SK-N-SH (cell line): ENCODE measurements around the gene RAI2. TPM values are rescaled to one million over a fixed set of nuclear protein-coding genes. Genes with fewer than 3 reads are reported as not detected.

Source experiments
- CTCF ChIA-PET: fragments of 300-600, 350-600 bp; formaldehyde crosslinking; extraction: SDS; loops from one replicate; lab custom pipeline; 2021; lab: Yijun Ruan, JAX
- POLR2A ChIA-PET: fragments of 350-600 bp; sonication (Branson Sonifier 250); formaldehyde crosslinking; extraction: SDS; loops from one replicate; lab custom pipeline; 2020; ENCODE audit warnings: antibody characterized with exemption, inconsistent platforms; lab: Yijun Ruan, JAX
- DNase-seq: peaks from one replicate; pipeline ENCODE4 v3.0.0; 2012
- H2AFZ ChIP-seq: fragments of 200-600 bp; sonication (generic); 2 replicates; pipeline ENCODE4 v1.8.1; 2016; ENCODE audit warnings: antibody characterized with exemption, mild to moderate bottlenecking, low read depth
- H3F3A ChIP-seq: fragments of 200-600 bp; sonication (generic); replicated peaks from 2 replicates; pipeline ENCODE3; 2016; ENCODE audit warnings: antibody characterized with exemption, mild to moderate bottlenecking; ENCODE audit not compliant: insufficient read depth
- H3K27ac ChIP-seq, 2 experiments: fragments of 200-500 bp in 1 of 2; fragments of 200-600 bp in 1 of 2; sonication (Bioruptor generic) in 1 of 2; sonication (generic), shearing (Covaris generic) in 1 of 2; 2 replicates each; pipeline versions ENCODE4 v1.5.1 to v1.6.1; 2014 to 2016; ENCODE audit warnings: low read depth in 2 of 2, inconsistent platforms in 1 of 2, low read length in 1 of 2, mild to moderate bottlenecking in 1 of 2, mixed read lengths in 1 of 2
- H3K27me3 ChIP-seq: fragments of 200-600 bp; sonication (generic), shearing (Covaris generic); 2 replicates; pipeline ENCODE4 v1.6.1; 2016; ENCODE audit warnings: mixed run types; ENCODE audit not compliant: insufficient read depth
- H3K36me3 ChIP-seq, 2 experiments: fragments of 200-500 bp in 1 of 2; fragments of 200-600 bp in 1 of 2; sonication (Bioruptor generic) in 1 of 2; sonication (generic) in 1 of 2; replicated peaks in 1 of 2; 2 replicates each; pipeline versions ENCODE3 to v1.5.1; 2014 to 2016; ENCODE audit warnings: low read length in 1 of 2, mild to moderate bottlenecking in 1 of 2; ENCODE audit not compliant: insufficient read depth in 2 of 2, control insufficient read depth in 1 of 2
- H3K4me1 ChIP-seq, 2 experiments: fragments of 200-500 bp in 1 of 2; fragments of 200-600 bp in 1 of 2; sonication (Bioruptor generic) in 1 of 2; sonication (generic), shearing (Covaris generic) in 1 of 2; 2 replicates each; pipeline versions ENCODE4 v1.5.1 to v1.6.1; 2014 to 2016; ENCODE audit warnings: low read depth in 1 of 2, low read length in 1 of 2, mixed run types in 1 of 2; ENCODE audit not compliant: insufficient read depth in 2 of 2, control insufficient read depth in 1 of 2
- H3K4me2 ChIP-seq: fragments of 200-600 bp; sonication (generic), shearing (Covaris generic); 2 replicates; pipeline ENCODE4 v1.6.1; 2017; ENCODE audit warnings: mixed run types
- H3K4me3 ChIP-seq, 2 experiments: fragments of 200-500 bp in 1 of 2; fragments of 200-600 bp in 1 of 2; sonication (Bioruptor generic) in 1 of 2; sonication (generic), shearing (Covaris generic) in 1 of 2; 2 replicates each; pipeline versions ENCODE4 v1.5.1 to v1.8.1; 2014 to 2016; ENCODE audit warnings: low read depth in 2 of 2, inconsistent platforms in 1 of 2, low read length in 1 of 2, mild to moderate bottlenecking in 1 of 2, mixed read lengths in 1 of 2, moderate library complexity in 1 of 2
- H3K79me2 ChIP-seq: fragments of 200-600 bp; sonication (generic); 2 replicates; pipeline ENCODE4 v1.8.1; 2017; ENCODE audit warnings: mild to moderate bottlenecking; ENCODE audit not compliant: insufficient read depth
- H3K9ac ChIP-seq: fragments of 200-600 bp; sonication (generic); 2 replicates; pipeline ENCODE4 v1.6.1; 2017; ENCODE audit warnings: mixed run types
- H3K9me2 ChIP-seq: fragments of 200-600 bp; sonication (generic); 2 replicates; pipeline ENCODE4 v1.6.1; 2017; ENCODE audit warnings: mixed run types
- H3K9me3 ChIP-seq: fragments of 200-600 bp; sonication (generic); 2 replicates; pipeline ENCODE4 v1.6.1; 2017; ENCODE audit warnings: mixed run types, mild to moderate bottlenecking, moderate library complexity
- H4K20me1 ChIP-seq: fragments of 200-600 bp; sonication (generic); 2 replicates; pipeline ENCODE4 v1.6.1; 2017; ENCODE audit warnings: mild to moderate bottlenecking, mixed run types; ENCODE audit not compliant: insufficient read depth
- CTCF ChIP-seq: fragments of 200-600 bp; sonication (generic); IDR thresholded peaks from 2 replicates; pipeline ENCODE4 v1.6.1; 2017; ENCODE audit warnings: antibody characterized with exemption, mild to moderate bottlenecking, moderate library complexity
- ELF1 ChIP-seq: IDR thresholded peaks from 2 replicates; pipeline ENCODE4 v1.4.0; 2012
- EP300 ChIP-seq, 2 experiments: IDR thresholded peaks; 2 replicates each; pipeline versions ENCODE4 v1.4.0 to v1.6.1; 2012; ENCODE audit warnings: borderline replicate concordance in 1 of 2, low read depth in 1 of 2, low read length in 1 of 2
- FOXM1 ChIP-seq: IDR thresholded peaks from 2 replicates; pipeline ENCODE4 v1.4.0; 2012; ENCODE audit warnings: low read depth, mild to moderate bottlenecking
- GABPA ChIP-seq: IDR thresholded peaks from 2 replicates; pipeline ENCODE4 v1.4.0; 2012; ENCODE audit warnings: low read depth, mild to moderate bottlenecking
- GATA2 ChIP-seq: sonication (generic); formaldehyde crosslinking; IDR thresholded peaks from 2 replicates; pipeline ENCODE4 v1.5.0; 2020; ENCODE audit warnings: mild to moderate bottlenecking, missing genetic modification reagents
- JUND ChIP-seq: IDR thresholded peaks from 2 replicates; pipeline ENCODE4 v1.4.0; 2012
- POLR2AphosphoS5 ChIP-seq: IDR thresholded peaks from 2 replicates; pipeline ENCODE4 v1.6.1; 2012; ENCODE audit warnings: low read depth, low read length
- RAD21 ChIP-seq: IDR thresholded peaks from 2 replicates; pipeline ENCODE4 v1.6.1; 2012; ENCODE audit warnings: mild to moderate bottlenecking, low read length
- RCOR1 ChIP-seq: fragments of 150-350 bp; IDR thresholded peaks from 2 replicates; pipeline ENCODE4 v1.6.1; 2017; ENCODE audit warnings: antibody characterized with exemption, low read length
- REST ChIP-seq: IDR thresholded peaks from 2 replicates; pipeline ENCODE4 v1.6.1; 2012; ENCODE audit warnings: mild to moderate bottlenecking, low read depth, low read length, moderate library complexity
- RFX5 ChIP-seq: IDR thresholded peaks from 2 replicates; pipeline ENCODE4 v1.6.1; 2012; ENCODE audit warnings: mild to moderate bottlenecking, improper control_type of control experiment, low read length
- RXRA ChIP-seq: IDR thresholded peaks from 2 replicates; pipeline ENCODE4 v1.4.0; 2012; ENCODE audit warnings: low read depth, mild to moderate bottlenecking, borderline replicate concordance
- SIN3A ChIP-seq: IDR thresholded peaks from 2 replicates; pipeline ENCODE4 v1.6.1; 2012; ENCODE audit warnings: low read depth, mild to moderate bottlenecking, low read length, moderate library complexity, borderline replicate concordance
- TAF1 ChIP-seq: IDR thresholded peaks from 2 replicates; pipeline ENCODE4 v1.6.1; 2012; ENCODE audit warnings: low read depth, mild to moderate bottlenecking, low read length, moderate library complexity, borderline replicate concordance
- TCF12 ChIP-seq: IDR thresholded peaks from 2 replicates; pipeline ENCODE4 v1.4.0; 2012
- TEAD4 ChIP-seq: IDR thresholded peaks from 2 replicates; pipeline ENCODE4 v1.4.0; 2012; ENCODE audit warnings: mild to moderate bottlenecking, borderline replicate concordance; ENCODE audit not compliant: insufficient read depth
- YY1 ChIP-seq: IDR thresholded peaks from 2 replicates; pipeline ENCODE4 v1.4.0; 2012; ENCODE audit warnings: low read depth, mild to moderate bottlenecking
- WGBS: methylation state at CpG from one replicate; pipeline ENCODE4 v1.1.6; 2017; ENCODE audit warnings: low lambda C conversion rate; 5-methylcytosine and 5-hydroxymethylcytosine counted together
- polyA plus RNA-seq, 3 experiments: library from polyadenylated mRNA; depleted of rRNA; stranded (reverse); fragments of >200 nt; gene quantifications; 2 replicates each; pipeline ENCODE4 v1.2.3, GENCODE V29; 2012
- TF ChIP-seq, protein P1 (sequence below): fragments of 150-350 bp; IDR thresholded peaks from 2 replicates; pipeline ENCODE4 v1.6.1; 2016; ENCODE audit warnings: mild to moderate bottlenecking, low read depth, low read length
- TF ChIP-seq, protein P2 (sequence below): IDR thresholded peaks from 2 replicates; pipeline ENCODE4 v1.4.0; 2012; ENCODE audit warnings: low read depth, borderline replicate concordance

Gene RAI2
- polyA plus RNA-seq, 1 of the 3 experiments (the other 2 are of a cell fraction): 0.07 TPM

DNA sequence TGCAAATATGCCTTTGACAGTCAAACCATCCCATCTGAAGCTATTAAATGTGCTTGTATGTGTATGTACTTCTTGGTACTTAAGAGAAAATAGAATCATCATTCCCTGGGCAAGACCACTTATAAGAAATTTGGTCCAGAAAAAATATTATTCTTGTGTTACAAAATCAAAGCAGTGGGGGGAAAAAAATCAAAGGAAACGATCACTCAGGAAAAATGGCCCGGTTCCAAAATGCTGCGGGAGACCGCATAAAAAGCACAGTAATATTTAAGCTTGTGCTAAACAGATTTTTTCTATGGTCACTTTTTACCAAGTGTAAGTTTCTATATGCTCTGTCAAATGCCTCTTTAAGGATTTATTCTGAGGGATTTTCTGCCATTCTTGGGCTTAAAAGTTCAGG is 36.1 kb downstream of the RAI2 start:
- 64% methylated on average over 4 of the region's 4 CpGs for WGBS
- no peak for DNase-seq
- TF ChIP-seq EP300 (IDR thresholded peaks at IDR 0.05; ENCODE audit: borderline replicate concordance in 1 of 2, low read depth in 1 of 2, low read length in 1 of 2): no peak
- TF ChIP-seq REST: no peak
- no peak for TF ChIP-seq POLR2AphosphoS5
- TF ChIP-seq CTCF: no peak
- TF ChIP-seq TEAD4: no peak
- no peak for TF ChIP-seq RAD21
- TF ChIP-seq GATA2 (CRISPR knock-in tag): no peak
- TF ChIP-seq ELF1: no peak
- TF ChIP-seq YY1: no peak

GRCh38 chrX:17822351-17822750 is 38.7 kb downstream of the RAI2 start:
- Histone ChIP-seq H3F3A (no peaks in the 10 kb centered on the region), H3K9ac (no peak overlapping the region), H3K9me2 (no peaks in the 10 kb centered on the region), H3K36me3 (no peaks in the 10 kb centered on the region), H3K9me3 (no peaks in the 10 kb centered on the region), H3K4me2 (no peak overlapping the region), H3K27ac (no peak overlapping the region), H3K4me1 (no peaks in the 10 kb centered on the region), H3K4me3 (no peak overlapping the region), H3K27me3 (no peaks in the 10 kb centered on the region; the same call in 1 of the 2 replicates), H4K20me1 (no peaks in the 10 kb centered on the region), H2AFZ (no peak overlapping the region), H3K79me2 (no peaks in the 10 kb centered on the region)
- CTCF ChIA-PET: interaction anchor here (1.2 kb wide), 1 partner anchor 22 kb away, joined by 4 read pairs; no protein-coding TSS in a partner anchor
- TF ChIP-seq GABPA: no peak
- TF ChIP-seq RCOR1: no peak
- no peak for TF ChIP-seq RXRA
- TF ChIP-seq, protein P1, sequence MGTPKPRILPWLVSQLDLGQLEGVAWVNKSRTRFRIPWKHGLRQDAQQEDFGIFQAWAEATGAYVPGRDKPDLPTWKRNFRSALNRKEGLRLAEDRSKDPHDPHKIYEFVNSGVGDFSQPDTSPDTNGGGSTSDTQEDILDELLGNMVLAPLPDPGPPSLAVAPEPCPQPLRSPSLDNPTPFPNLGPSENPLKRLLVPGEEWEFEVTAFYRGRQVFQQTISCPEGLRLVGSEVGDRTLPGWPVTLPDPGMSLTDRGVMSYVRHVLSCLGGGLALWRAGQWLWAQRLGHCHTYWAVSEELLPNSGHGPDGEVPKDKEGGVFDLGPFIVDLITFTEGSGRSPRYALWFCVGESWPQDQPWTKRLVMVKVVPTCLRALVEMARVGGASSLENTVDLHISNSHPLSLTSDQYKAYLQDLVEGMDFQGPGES: no peak
- no peak for TF ChIP-seq SIN3A
- no peak for TF ChIP-seq TAF1
- TF ChIP-seq RFX5: no peak
- TF ChIP-seq FOXM1: no peak
- no peak for TF ChIP-seq TCF12
- no peak for TF ChIP-seq JUND
- TF ChIP-seq, protein P2, sequence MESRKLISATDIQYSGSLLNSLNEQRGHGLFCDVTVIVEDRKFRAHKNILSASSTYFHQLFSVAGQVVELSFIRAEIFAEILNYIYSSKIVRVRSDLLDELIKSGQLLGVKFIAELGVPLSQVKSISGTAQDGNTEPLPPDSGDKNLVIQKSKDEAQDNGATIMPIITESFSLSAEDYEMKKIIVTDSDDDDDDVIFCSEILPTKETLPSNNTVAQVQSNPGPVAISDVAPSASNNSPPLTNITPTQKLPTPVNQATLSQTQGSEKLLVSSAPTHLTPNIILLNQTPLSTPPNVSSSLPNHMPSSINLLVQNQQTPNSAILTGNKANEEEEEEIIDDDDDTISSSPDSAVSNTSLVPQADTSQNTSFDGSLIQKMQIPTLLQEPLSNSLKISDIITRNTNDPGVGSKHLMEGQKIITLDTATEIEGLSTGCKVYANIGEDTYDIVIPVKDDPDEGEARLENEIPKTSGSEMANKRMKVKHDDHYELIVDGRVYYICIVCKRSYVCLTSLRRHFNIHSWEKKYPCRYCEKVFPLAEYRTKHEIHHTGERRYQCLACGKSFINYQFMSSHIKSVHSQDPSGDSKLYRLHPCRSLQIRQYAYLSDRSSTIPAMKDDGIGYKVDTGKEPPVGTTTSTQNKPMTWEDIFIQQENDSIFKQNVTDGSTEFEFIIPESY: no peak
- DNase-seq: no peak
- POLR2A ChIA-PET: no interaction called here
- 14% methylated on average over 2 of the region's 2 CpGs for WGBS

More for the DNA sequence above, 36.1 kb downstream of the RAI2 start:
- no peaks in the 10 kb centered on the region for H3K27me3 ChIP-seq
- H3K79me2 ChIP-seq: no peaks in the 10 kb centered on the region
- no peak overlapping the region for H3K27ac ChIP-seq
- no peak overlapping the region for H3K4me2 ChIP-seq
- no peak overlapping the region for H2AFZ ChIP-seq
- H4K20me1 ChIP-seq: no peaks in the 10 kb centered on the region
- no peaks in the 10 kb centered on the region for H3K9me2 ChIP-seq
- H3F3A ChIP-seq: no peaks in the 10 kb centered on the region
- H3K9me3 ChIP-seq: no peaks in the 10 kb centered on the region
- no peak overlapping the region for H3K9ac ChIP-seq
- no peak overlapping the region for H3K4me3 ChIP-seq
- no peaks in the 10 kb centered on the region for H3K4me1 ChIP-seq
- ChIA-PET CTCF (no interaction called here), POLR2A (no interaction called here)
- H3K36me3 ChIP-seq: no peaks in the 10 kb centered on the region
